SKM-1 treated with dmso at 0.1 percent for 144 hours (cell line): ENCODE measurements around the gene VIPR2.
"Not testable (repeated sequence)": the region's sequence is repeated elsewhere in the genome, so short reads cannot be mapped to it uniquely, and the experiment has no call there.

ENCODE experiments used
- DNase-seq: peaks from one replicate; lab custom pipeline; 2025; ENCODE audit not compliant: unreplicated experiment; lab: John Stamatoyannopoulos, UW

The VIPR2 gene

GRCh38 chr7:159105832-159106811 lies 38.5 kb downstream of the VIPR2 start:
- no peak for DNase-seq

- DNase-seq = no peak
These were observed 39.4 kb downstream of the VIPR2 start for GRCh38 chr7:159105066-159105780.

- DNase-seq = no peak
These were observed 40.3 kb downstream of the VIPR2 start for GRCh38 chr7:159104188-159104920.

GRCh38 chr7:159103382-159104187 lies 41.1 kb downstream of the VIPR2 start:
- no peak for DNase-seq

GRCh38 chr7:159102681-159103381 lies 41.8 kb downstream of the VIPR2 start:
- no peak for DNase-seq

- DNase-seq = not testable (repeated sequence)
These were observed 43.0 kb downstream of the VIPR2 start for GRCh38 chr7:159101661-159102091.

- DNase-seq = not testable (repeated sequence)
These were observed 43.6 kb downstream of the VIPR2 start for GRCh38 chr7:159101083-159101395.

- not testable (repeated sequence) for DNase-seq
These were observed 44.2 kb downstream of the VIPR2 start for GRCh38 chr7:159100281-159101082.

GRCh38 chr7:159099711-159100231 lies 44.9 kb downstream of the VIPR2 start:
- no peak for DNase-seq

GRCh38 chr7:159098811-159099655 lies 45.6 kb downstream of the VIPR2 start:
- no peak for DNase-seq

GRCh38 chr7:159098424-159098786 lies 46.3 kb downstream of the VIPR2 start:
- DNase-seq = no peak

GRCh38 chr7:159097661-159098423 lies 46.8 kb downstream of the VIPR2 start:
- no peak for DNase-seq

GRCh38 chr7:159096736-159097581 lies 47.7 kb downstream of the VIPR2 start:
- DNase-seq = peak; percentile 35

GRCh38 chr7:159095979-159096411 lies 48.7 kb downstream of the VIPR2 start:
- no peak for DNase-seq

GRCh38 chr7:159094919-159095915 lies 49.5 kb downstream of the VIPR2 start:
- no peak for DNase-seq
